VCaP (cell line): ENCODE results near the gene DKK1.

Experiments used
- H3K27ac ChIP-seq: fragments of 450-650 bp; 2 replicates; pipeline ENCODE4 v1.5.1; 2017
- CTCF ChIP-seq: fragments of 450-650 bp; conservative IDR thresholded peaks from 2 replicates; pipeline ENCODE4 v1.5.1; 2017; ENCODE audit warnings: mild to moderate bottlenecking, moderate library complexity

Gene DKK1

DNA sequence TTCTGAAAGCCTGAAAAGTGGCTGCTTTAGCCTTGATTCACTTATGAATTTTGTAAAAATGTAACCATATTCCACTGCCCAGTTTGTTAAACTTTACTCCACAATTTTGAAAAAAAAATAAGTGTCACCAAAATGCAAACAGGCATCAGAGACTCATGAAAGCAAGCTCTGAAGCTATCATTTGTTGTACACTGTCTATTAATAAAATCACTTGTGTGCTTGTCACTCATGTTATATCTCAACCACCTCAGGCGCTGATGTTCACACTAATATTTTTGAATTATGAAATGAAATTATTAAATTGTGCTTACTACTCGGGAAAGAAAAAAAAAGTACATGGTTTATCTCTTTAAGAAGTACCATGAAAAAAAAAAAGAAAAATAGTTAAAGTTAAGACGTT lies 34.5 kb upstream of the DKK1 start:
- no peak for TF ChIP-seq CTCF
- H3K27ac ChIP-seq = no peak overlapping the region

DNA sequence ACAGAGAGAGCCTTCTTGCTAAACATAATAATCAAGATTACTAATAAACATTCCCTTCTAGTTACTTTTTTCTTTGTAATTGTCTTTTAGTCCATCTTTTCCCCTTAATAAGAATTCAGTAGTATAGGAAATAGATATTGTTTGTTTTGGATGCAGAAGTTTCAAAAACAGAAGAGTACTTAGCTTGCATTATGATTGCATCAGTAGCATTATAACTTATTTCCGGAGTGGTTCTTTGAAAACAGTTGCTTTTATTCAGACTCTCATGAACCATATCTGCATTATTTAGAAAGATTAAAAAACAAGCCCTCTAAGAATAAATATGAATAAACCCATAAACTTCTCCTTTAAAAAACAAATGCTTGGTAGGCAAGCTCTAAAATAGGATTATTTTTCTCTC lies 34.0 kb upstream of the DKK1 start:
- TF ChIP-seq CTCF = no peak
- no peak overlapping the region for H3K27ac ChIP-seq

GRCh38 chr10:52283174-52283573 lies 30.9 kb upstream of the DKK1 start:
- H3K27ac ChIP-seq = no peak overlapping the region
- TF ChIP-seq CTCF = no peak

DNA sequence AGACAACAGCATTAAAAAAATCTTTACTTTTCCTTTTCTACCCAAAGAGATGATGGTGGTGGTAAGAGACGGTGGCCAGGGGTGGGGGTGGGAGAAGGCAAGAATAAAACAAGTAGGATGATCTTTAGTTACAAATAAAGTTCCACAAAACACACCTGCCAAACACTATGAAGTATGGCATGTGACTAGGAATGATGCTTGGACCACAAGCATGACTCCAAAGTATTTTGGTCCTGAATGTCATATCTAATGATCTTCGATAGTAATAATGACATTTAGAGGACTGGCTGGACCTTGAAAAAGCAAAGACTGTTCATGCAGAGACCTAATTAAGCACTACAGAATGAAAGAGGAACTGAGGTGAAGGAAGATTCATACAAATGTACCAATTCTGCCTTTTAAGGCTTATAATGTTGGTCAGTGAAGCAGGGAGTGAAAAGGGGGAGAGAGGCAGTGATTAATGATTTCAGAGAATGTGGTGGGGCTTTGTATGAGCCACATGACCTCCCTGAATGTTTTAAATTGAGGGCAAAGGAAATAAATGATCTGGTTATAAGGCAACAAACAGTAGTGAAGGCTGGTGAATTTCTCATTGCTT lies 29.6 kb upstream of the DKK1 start:
- no peak overlapping the region for H3K27ac ChIP-seq
- no peak for TF ChIP-seq CTCF

DNA sequence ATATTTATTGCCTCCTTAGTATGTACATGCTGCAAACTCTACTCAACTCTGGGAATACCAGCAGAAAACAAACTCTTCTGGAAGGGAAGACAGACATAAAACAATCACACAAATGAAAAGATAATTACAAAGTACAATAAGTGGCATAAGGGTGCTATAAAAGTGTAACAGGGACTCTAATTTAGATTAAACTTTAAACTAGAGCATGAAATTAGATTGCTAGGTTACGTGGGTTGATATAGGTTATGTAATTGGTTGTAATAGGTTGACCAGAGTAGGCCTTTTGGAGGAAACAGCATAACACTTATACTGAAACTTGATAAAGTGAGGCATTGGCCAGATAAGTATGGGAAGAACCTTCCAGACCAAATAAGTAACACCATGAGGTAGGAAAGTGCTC lies 26.2 kb upstream of the DKK1 start:
- TF ChIP-seq CTCF = no peak

DNA sequence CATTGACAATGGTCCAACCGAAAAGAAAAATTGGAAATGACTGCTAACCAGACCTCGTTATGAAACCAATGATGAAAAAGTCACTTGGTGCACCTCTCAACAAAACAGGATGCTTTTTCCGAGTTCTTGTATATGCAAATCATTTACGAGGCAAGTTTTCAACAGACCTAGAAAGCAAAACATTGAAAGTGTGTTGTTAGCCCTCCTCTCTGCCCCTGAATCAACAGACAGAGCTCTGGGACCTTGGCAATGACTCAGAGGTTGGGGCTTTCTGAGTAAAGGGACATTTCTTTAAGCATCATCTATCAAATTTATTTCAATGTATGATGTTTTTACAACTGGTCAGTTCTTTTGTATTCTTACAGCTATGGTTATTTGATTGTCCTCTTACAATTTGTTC lies 16.3 kb upstream of the DKK1 start:
- TF ChIP-seq CTCF = no peak
- no peak overlapping the region for H3K27ac ChIP-seq

More for the DNA sequence above, 26.2 kb upstream of the DKK1 start:
- no peak overlapping the region for H3K27ac ChIP-seq

- H3K27ac ChIP-seq = no peak overlapping the region
- TF ChIP-seq CTCF = no peak
These were observed 13.3 kb upstream of the DKK1 start for GRCh38 chr10:52300599-52301277.
